NCI-H2196 treated with DMSO at 0.1 percent for 48 hours (cell line): ENCODE results near the gene UBASH3A.
"Not testable (repeated sequence)": the region's sequence is repeated elsewhere in the genome, so short reads cannot be mapped to it uniquely, and the experiment has no call there.

ENCODE experiments used
- DNase-seq: peaks from one replicate; lab custom pipeline; 2025; ENCODE audit not compliant: unreplicated experiment; lab: John Stamatoyannopoulos, UW

The UBASH3A gene

GRCh38 chr21:42408718-42409117 is 5.0 kb downstream of the UBASH3A start:
- DNase-seq: not testable (repeated sequence)

GRCh38 chr21:42409366-42409765 is 5.7 kb downstream of the UBASH3A start:
- DNase-seq: no peak

- no peak for DNase-seq
Observed at GRCh38 chr21:42411197-42411869, 7.6 kb downstream of the UBASH3A start.

- no peak for DNase-seq
Observed at GRCh38 chr21:42411891-42412635, 8.4 kb downstream of the UBASH3A start.

- no peak for DNase-seq
Observed at GRCh38 chr21:42412636-42412933, 8.9 kb downstream of the UBASH3A start.

GRCh38 chr21:42413093-42413492 is 9.4 kb downstream of the UBASH3A start:
- no peak for DNase-seq

GRCh38 chr21:42413500-42413899 is 9.8 kb downstream of the UBASH3A start:
- DNase-seq: no peak

- no peak for DNase-seq
Observed at GRCh38 chr21:42414066-42414465, 10.4 kb downstream of the UBASH3A start.

- no peak for DNase-seq
Observed at GRCh38 chr21:42414553-42414927, 10.8 kb downstream of the UBASH3A start.

GRCh38 chr21:42414928-42415769 is 11.4 kb downstream of the UBASH3A start:
- DNase-seq: no peak

- DNase-seq: no peak
Observed at GRCh38 chr21:42417533-42417932, 13.8 kb downstream of the UBASH3A start.

- no peak for DNase-seq
Observed at GRCh38 chr21:42418886-42419285, 15.2 kb downstream of the UBASH3A start.

GRCh38 chr21:42419845-42420244 is 16.1 kb downstream of the UBASH3A start:
- no peak for DNase-seq

GRCh38 chr21:42421018-42421793 is 17.5 kb downstream of the UBASH3A start:
- no peak for DNase-seq

GRCh38 chr21:42423197-42423675 is 19.5 kb downstream of the UBASH3A start:
- no peak for DNase-seq

- no peak for DNase-seq
Observed at GRCh38 chr21:42423685-42424084, 20.0 kb downstream of the UBASH3A start.

GRCh38 chr21:42424914-42425541 is 21.3 kb downstream of the UBASH3A start:
- DNase-seq: no peak

GRCh38 chr21:42425591-42425990 is 21.9 kb downstream of the UBASH3A start:
- no peak for DNase-seq

- DNase-seq: no peak
Observed at GRCh38 chr21:42426424-42426823, 22.7 kb downstream of the UBASH3A start.

- no peak for DNase-seq
Observed at GRCh38 chr21:42426876-42427480, 23.3 kb downstream of the UBASH3A start.
